Activated naive CD8-positive, alpha-beta T cell treated with anti-CD3 and anti-CD28 coated beads for 36 hours (primary cell): ENCODE measurements around the gene GLRX3. TPM values are rescaled to one million over a fixed set of nuclear protein-coding genes. Genes with fewer than 3 reads are reported as not detected.

Experiments used
- DNase-seq: peaks from one replicate; pipeline ENCODE4 v3.0.0; 2021
- H3K27ac Mint-ChIP-seq: one replicate; pipeline ENCODE4 v1.8.0; 2022; ENCODE audit warnings: mild to moderate bottlenecking, moderate library complexity, mixed read lengths
- H3K27me3 Mint-ChIP-seq: one replicate; pipeline ENCODE4 v1.8.0; 2022; ENCODE audit warnings: mild to moderate bottlenecking, mixed read lengths
- H3K36me3 Mint-ChIP-seq: one replicate; pipeline ENCODE4 v1.8.0; 2021; ENCODE audit warnings: mild to moderate bottlenecking, mixed read lengths
- H3K4me1 Mint-ChIP-seq: one replicate; pipeline ENCODE4 v1.8.0; 2021; ENCODE audit warnings: mixed read lengths
- H3K4me3 Mint-ChIP-seq: one replicate; pipeline ENCODE4 v1.8.0; 2022; ENCODE audit warnings: mild to moderate bottlenecking, moderate library complexity, mixed read lengths
- H3K9me3 Mint-ChIP-seq: one replicate; pipeline ENCODE4 v1.8.0; 2022; ENCODE audit warnings: mixed read lengths
- total RNA-seq, 2 experiments: library from RNA; stranded (reverse); gene quantifications; one replicate each; pipeline ENCODE4 v1.2.3, GENCODE V29; 2021

Gene GLRX3
- total RNA-seq, 2 experiments from 2014 or later: 142 to 146 TPM

DNA sequence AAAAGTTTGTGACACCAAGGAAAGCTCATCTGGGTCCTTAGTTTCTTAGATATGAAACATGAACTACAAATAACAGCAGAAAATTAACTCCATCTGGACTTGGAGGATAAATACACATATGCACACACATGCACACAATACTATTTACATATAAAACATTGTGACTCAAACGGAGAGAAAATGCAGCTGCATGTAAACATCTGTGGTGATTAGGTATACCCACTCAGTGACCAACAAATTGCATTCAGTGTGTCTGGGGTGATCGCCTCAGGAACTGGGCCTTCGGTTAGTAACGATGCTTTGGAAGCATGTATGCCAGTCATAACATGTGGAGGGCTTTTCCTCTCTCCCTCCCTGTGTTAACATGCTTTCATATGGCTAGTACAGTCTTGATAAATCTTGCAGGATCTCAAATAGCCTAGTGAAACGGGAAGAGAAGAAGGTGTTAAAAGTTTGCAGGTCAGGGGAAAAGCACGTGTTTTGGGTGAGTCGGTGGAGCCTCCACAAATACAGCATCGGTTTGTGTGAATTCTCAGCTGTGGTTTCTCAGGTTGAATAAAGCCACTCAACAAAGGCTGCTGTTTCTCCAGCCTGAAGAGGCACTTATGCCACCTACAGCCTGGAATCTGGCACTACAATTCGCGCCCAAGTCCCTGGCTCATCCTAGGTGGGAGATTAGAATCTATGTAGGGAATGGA is 8.7 kb upstream of the GLRX3 start:
- Mint-ChIP-seq H3K9me3 (no peaks in the 10 kb centered on the region), H3K27me3 (peaks cover 49% of the 10 kb centered on the region), H3K27ac (no peak overlapping the region), H3K4me1 (peaks cover 7% of the 10 kb centered on the region), H3K36me3 (no peaks in the 10 kb centered on the region), H3K4me3 (no peak overlapping the region)
- peak; percentile 52 for DNase-seq

- H3K36me3 Mint-ChIP-seq: no peaks in the 10 kb centered on the region
- peaks cover 49% of the 10 kb centered on the region for H3K27me3 Mint-ChIP-seq
- no peak for DNase-seq
- H3K27ac Mint-ChIP-seq: no peak overlapping the region
- peaks cover 7% of the 10 kb centered on the region for H3K4me1 Mint-ChIP-seq
- H3K4me3 Mint-ChIP-seq: no peak overlapping the region
- H3K9me3 Mint-ChIP-seq: no peaks in the 10 kb centered on the region
These were observed 8.0 kb upstream of the GLRX3 start for GRCh38 chr10:130128062-130128781.

- H3K9me3 Mint-ChIP-seq: no peaks in the 10 kb centered on the region
- H3K27ac Mint-ChIP-seq: no peak overlapping the region
- H3K27me3 Mint-ChIP-seq: peaks cover 49% of the 10 kb centered on the region
- DNase-seq: no peak
- no peaks in the 10 kb centered on the region for H3K36me3 Mint-ChIP-seq
- peaks cover 7% of the 10 kb centered on the region for H3K4me1 Mint-ChIP-seq
- H3K4me3 Mint-ChIP-seq: no peak overlapping the region
These were observed 7.3 kb upstream of the GLRX3 start for GRCh38 chr10:130128922-130129321.

DNA sequence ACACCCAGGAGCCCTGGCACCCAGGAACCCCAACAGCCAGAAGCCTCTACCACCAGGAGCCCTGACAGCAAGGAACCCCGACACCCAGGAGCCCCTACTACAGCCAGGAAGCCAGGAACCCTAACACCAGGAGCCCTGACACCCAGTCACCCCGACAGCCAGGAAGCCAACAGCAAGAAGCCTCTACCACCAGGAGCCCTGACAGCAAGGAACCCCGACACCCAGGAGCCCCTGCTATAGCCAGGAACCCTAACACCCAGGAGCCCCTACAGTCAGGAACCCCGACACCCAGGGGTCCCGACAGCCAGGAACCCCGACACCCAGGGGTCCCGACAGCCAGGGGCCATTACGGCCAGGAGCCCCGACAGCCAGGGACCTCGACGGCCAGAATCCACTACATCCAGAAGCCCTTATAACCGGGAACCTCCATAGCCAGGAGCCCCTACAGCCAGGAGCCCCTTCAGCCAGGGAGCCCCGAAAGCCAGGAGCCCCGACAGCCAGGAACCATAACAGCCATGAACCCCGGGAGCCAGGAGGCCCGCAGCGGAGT is 440 bp upstream of the GLRX3 start:
- DNase-seq: no peak
- Mint-ChIP-seq H3K27me3 (peaks cover 23% of the 10 kb centered on the region), H3K27ac (peak overlapping the region; percentile 65), H3K4me3 (peak overlapping the region; percentile 91), H3K9me3 (no peaks in the 10 kb centered on the region), H3K36me3 (peaks cover 13% of the 10 kb centered on the region), H3K4me1 (peaks cover 32% of the 10 kb centered on the region)

DNA sequence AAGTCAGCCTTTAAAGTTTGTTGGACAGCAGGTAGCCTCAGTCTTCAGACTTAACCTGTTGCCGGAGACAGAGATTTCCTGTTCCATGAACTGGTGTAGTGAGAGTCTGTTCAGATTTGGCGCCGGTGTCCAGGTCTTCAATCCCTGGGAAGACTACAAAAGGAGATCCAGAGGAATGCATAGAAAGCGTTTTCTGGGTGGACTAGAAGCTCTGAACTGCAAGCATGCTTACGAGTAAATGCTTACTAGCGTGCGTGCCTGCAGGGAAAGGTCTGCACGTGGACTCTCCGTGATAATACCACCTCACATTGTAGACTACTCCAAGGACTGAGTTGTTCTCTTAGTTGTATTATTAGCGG is 878 bp downstream of the GLRX3 start:
- peaks cover 11% of the 10 kb centered on the region for H3K27me3 Mint-ChIP-seq
- peaks cover 45% of the 10 kb centered on the region for H3K4me1 Mint-ChIP-seq
- peaks cover 21% of the 10 kb centered on the region for H3K36me3 Mint-ChIP-seq
- peak overlapping the region; percentile 63 for H3K27ac Mint-ChIP-seq
- no peaks in the 10 kb centered on the region for H3K9me3 Mint-ChIP-seq
- DNase-seq: no peak
- peak overlapping the region; percentile 83 for H3K4me3 Mint-ChIP-seq

DNA sequence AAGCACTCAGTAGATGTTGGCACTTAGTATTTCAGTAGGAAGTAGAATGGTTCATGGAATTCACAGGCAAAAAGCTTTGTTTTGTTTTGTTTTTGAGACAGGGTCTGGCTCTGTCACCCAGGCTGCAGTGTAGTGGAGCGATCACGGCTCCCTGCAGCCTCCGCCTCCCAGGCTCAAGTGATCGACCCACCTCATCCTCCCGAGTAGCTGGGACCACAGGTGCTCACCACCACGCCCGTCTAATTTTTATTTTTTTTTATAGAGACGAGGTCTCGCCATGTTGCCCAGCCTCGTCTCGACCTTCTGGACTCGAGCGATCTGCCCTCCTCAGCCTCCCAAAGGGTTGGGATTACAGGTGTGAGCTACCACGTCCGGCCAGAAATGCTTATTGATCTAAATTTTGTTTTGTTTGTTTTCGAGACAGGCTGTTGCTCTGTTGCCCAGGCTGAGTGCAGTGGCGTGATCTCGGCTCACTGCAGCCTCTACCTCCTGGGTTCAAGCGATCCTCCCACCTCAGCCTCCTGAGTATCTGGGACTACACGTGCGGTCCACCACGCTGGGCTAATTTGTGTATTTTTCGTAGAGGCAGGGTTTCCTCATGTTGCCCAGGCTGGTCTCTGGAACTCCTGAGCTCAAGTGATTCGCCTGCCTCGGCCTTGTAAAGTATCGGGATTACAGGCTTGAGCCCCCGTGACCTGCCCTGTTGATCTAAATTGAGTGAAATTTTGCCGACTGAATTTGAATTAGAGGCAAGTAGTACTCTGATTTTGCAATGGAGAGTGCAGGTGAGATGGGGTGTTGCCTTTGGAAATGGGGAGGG is 1.7 kb downstream of the GLRX3 start:
- Mint-ChIP-seq H3K4me3 (peak overlapping the region; percentile 83), H3K36me3 (peaks cover 29% of the 10 kb centered on the region), H3K4me1 (peaks cover 53% of the 10 kb centered on the region), H3K9me3 (no peaks in the 10 kb centered on the region), H3K27ac (peak overlapping the region; percentile 63), H3K27me3 (peaks cover 7% of the 10 kb centered on the region)
- no peak for DNase-seq

DNA sequence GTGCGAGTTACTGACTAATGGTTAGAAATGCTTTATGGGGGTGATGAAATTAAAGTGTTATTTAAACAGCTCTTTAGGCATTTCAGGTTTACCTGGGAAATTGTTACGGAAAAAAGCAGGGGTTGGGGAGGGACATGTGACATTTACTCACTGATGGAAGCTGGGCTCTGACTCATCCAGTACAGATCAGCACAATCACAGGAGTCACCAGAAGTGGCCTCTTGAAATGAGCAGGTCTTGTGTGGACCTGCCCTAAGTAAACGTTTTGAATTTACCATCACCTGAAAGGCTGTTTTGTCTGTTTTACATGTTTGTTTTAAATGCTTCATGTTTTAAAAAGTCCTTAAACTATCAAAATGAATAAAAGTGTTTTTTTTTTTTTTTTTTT is 2.3 kb downstream of the GLRX3 start:
- peak overlapping the region; percentile 59 for H3K27ac Mint-ChIP-seq

GRCh38 chr10:130140425-130140824 is 4.2 kb downstream of the GLRX3 start:
- Mint-ChIP-seq H3K9me3 (no peaks in the 10 kb centered on the region), H3K36me3 (peaks cover 44% of the 10 kb centered on the region), H3K27me3 (peaks cover 1% of the 10 kb centered on the region), H3K27ac (no peak overlapping the region), H3K4me3 (no peak overlapping the region), H3K4me1 (peaks cover 53% of the 10 kb centered on the region)
- DNase-seq: no peak

More for the DNA sequence above, 2.3 kb downstream of the GLRX3 start:
- Mint-ChIP-seq H3K9me3 (no peaks in the 10 kb centered on the region), H3K27me3 (peaks cover 7% of the 10 kb centered on the region), H3K36me3 (peaks cover 32% of the 10 kb centered on the region), H3K4me1 (peaks cover 56% of the 10 kb centered on the region), H3K4me3 (peak overlapping the region; percentile 83)
- DNase-seq: peak; percentile 10

DNA sequence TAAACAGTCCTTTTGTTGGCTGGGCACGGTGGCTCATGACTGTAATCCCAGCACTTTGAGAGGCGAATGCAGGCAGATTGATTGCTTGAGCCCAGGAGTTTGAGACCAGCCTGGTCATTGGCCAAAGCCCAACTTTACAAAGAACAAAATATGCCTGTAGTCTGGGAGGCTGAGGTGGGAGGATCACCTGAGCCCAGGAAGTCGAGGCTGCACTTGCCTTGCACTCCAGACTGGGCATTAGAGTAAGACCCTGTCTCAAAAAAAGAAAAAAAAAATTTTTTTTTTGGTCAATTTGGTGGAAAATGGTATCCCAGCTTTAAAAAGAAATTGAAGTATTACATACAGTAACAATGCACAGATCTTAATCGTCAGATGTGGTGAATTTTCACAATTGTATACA is 4.8 kb downstream of the GLRX3 start:
- H3K9me3 Mint-ChIP-seq: no peaks in the 10 kb centered on the region
- no peaks in the 10 kb centered on the region for H3K27me3 Mint-ChIP-seq
- H3K27ac Mint-ChIP-seq: no peak overlapping the region
- H3K4me3 Mint-ChIP-seq: no peak overlapping the region
- peaks cover 46% of the 10 kb centered on the region for H3K36me3 Mint-ChIP-seq
- peaks cover 53% of the 10 kb centered on the region for H3K4me1 Mint-ChIP-seq
- DNase-seq: no peak

- Mint-ChIP-seq H3K27ac (no peak overlapping the region), H3K9me3 (no peaks in the 10 kb centered on the region), H3K27me3 (no peaks in the 10 kb centered on the region), H3K36me3 (peaks cover 49% of the 10 kb centered on the region), H3K4me1 (peaks cover 57% of the 10 kb centered on the region), H3K4me3 (no peak overlapping the region)
- no peak for DNase-seq
These were observed 5.3 kb downstream of the GLRX3 start for GRCh38 chr10:130141460-130141859.

- no peaks in the 10 kb centered on the region for H3K27me3 Mint-ChIP-seq
- peaks cover 57% of the 10 kb centered on the region for H3K4me1 Mint-ChIP-seq
- H3K4me3 Mint-ChIP-seq: no peak overlapping the region
- no peak for DNase-seq
- H3K36me3 Mint-ChIP-seq: peaks cover 52% of the 10 kb centered on the region
- H3K27ac Mint-ChIP-seq: no peak overlapping the region
- no peaks in the 10 kb centered on the region for H3K9me3 Mint-ChIP-seq
These were observed 5.7 kb downstream of the GLRX3 start for GRCh38 chr10:130141878-130142277.

GRCh38 chr10:130146042-130146441 is 9.9 kb downstream of the GLRX3 start:
- Mint-ChIP-seq H3K27ac (peak overlapping the region; percentile 36), H3K9me3 (no peaks in the 10 kb centered on the region), H3K27me3 (no peaks in the 10 kb centered on the region), H3K4me1 (peaks cover 34% of the 10 kb centered on the region), H3K36me3 (peaks cover 52% of the 10 kb centered on the region), H3K4me3 (no peak overlapping the region)
- no peak for DNase-seq

DNA sequence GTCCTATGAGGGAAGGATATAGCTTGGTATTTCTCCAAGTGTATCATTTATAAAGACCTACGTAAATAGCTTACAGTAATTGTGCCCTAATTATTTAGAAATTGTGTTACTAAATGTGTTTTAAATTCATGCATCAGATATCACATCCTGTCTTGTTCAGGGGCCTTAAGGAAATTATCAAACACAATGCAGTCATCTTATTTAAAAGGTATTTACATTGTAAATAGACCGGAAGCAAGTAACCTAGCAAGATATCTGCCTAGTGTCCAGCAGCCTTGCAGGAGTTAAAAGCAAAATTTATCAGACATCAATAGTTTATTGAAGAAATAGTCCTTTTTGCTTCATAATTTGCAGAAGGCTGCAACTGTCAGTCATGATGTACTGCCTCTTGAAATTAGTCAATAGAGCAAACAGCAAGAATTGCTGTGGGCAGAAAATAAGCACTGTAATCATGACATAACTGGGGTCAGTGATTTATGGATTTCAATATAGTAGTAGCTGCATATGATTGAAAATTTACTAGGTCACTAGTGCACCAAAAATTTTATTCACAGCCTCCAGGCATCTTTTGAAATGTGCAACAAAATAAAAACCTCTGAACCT is 23.1 kb downstream of the GLRX3 start:
- Mint-ChIP-seq H3K27me3 (no peaks in the 10 kb centered on the region), H3K4me1 (peaks cover 23% of the 10 kb centered on the region), H3K27ac (no peak overlapping the region), H3K9me3 (no peaks in the 10 kb centered on the region), H3K36me3 (peaks cover 36% of the 10 kb centered on the region), H3K4me3 (no peak overlapping the region)
- DNase-seq: no peak

DNA sequence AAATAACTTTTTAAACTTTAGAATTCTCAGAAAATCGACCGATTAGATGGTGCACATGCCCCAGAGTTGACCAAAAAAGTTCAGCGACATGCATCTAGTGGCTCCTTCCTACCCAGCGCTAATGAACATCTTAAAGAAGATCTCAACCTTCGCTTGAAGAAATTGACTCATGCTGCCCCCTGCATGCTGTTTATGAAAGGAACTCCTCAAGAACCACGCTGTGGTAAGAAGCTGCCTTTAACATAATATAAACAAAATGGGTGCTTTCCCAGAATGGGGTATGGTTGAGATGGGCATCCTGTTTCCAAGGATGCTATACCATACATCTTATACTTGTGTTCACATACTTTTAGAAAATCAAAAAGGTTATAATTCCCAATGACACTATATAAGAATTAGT is 24.6 kb downstream of the GLRX3 start:
- Mint-ChIP-seq H3K4me1 (peaks cover 16% of the 10 kb centered on the region), H3K27ac (no peak overlapping the region), H3K4me3 (no peak overlapping the region), H3K9me3 (no peaks in the 10 kb centered on the region), H3K27me3 (no peaks in the 10 kb centered on the region), H3K36me3 (peaks cover 28% of the 10 kb centered on the region)
- no peak for DNase-seq

DNA sequence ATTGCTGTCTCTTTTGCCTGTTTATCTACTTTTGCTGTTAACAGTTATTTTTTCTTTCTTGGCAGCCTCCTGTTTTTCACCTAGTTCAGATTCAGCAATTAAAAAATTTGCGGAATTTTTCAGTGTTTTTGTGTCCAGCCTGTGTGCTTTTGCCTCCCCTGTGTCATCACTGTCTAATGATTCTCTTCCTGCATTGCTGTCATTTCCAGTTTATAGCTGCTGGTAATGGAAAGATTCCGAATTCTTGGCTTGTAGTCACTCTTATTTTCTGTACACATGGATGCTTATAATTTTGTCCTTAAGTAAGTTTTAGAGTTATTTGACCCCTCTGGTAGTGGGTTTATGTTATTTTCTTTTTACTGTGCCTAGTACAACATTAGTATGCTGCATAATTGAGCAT is 25.1 kb downstream of the GLRX3 start:
- H3K36me3 Mint-ChIP-seq: peaks cover 29% of the 10 kb centered on the region
- H3K4me3 Mint-ChIP-seq: no peak overlapping the region
- DNase-seq: no peak
- H3K27ac Mint-ChIP-seq: no peak overlapping the region
- peaks cover 15% of the 10 kb centered on the region for H3K4me1 Mint-ChIP-seq
- no peaks in the 10 kb centered on the region for H3K9me3 Mint-ChIP-seq
- no peaks in the 10 kb centered on the region for H3K27me3 Mint-ChIP-seq
